ENCODE measurements around the gene ARSB. TPM values are rescaled to one million over a fixed set of nuclear protein-coding genes. Genes with fewer than 3 reads are reported as not detected.

Gene ARSB
- total RNA-seq, 1 experiment from 2014 or later: 11.4 TPM

DNA sequence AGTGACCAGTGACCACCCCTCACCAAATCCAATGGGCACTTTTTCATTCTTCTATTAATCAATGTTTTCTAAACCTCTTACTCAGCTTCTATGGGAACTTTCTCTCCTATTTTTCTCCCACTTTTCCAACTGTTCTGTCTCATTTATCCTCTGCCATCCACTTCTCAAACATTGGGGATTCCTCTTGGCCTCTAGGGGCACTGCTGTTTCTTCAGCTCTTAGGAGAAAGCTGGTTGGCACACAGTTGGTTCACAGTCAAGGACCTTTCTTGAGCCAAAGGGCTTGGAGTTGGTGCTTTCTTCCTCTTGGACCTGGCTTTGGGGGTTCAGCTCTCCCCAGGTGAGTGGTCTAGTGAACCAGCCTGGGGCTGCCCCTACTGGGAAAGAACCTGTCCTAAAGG, 224.3 kb downstream of the ARSB start:
- H4K20me1 ChIP-seq (ENCODE audit: control insufficient read depth, insufficient read depth, insufficient read length): no peaks in the 10 kb centered on the region
- H3K4ac ChIP-seq (ENCODE audit: low read depth, low read length): no peak overlapping the region
- TF ChIP-seq, protein P1, sequence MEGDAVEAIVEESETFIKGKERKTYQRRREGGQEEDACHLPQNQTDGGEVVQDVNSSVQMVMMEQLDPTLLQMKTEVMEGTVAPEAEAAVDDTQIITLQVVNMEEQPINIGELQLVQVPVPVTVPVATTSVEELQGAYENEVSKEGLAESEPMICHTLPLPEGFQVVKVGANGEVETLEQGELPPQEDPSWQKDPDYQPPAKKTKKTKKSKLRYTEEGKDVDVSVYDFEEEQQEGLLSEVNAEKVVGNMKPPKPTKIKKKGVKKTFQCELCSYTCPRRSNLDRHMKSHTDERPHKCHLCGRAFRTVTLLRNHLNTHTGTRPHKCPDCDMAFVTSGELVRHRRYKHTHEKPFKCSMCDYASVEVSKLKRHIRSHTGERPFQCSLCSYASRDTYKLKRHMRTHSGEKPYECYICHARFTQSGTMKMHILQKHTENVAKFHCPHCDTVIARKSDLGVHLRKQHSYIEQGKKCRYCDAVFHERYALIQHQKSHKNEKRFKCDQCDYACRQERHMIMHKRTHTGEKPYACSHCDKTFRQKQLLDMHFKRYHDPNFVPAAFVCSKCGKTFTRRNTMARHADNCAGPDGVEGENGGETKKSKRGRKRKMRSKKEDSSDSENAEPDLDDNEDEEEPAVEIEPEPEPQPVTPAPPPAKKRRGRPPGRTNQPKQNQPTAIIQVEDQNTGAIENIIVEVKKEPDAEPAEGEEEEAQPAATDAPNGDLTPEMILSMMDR (conservative IDR thresholded peaks at IDR 0.05): peak; percentile 60
- no peak overlapping the region for H3K27ac ChIP-seq (ENCODE audit: insufficient read length, low read depth, low read length)
- no peaks in the 10 kb centered on the region for H3K79me2 ChIP-seq (ENCODE audit: insufficient read depth, low read length)
- no peaks in the 10 kb centered on the region; a peak in 1 of 5 replicates for H3K9me3 Mint-ChIP-seq
- no peak overlapping the region for H4K91ac ChIP-seq (ENCODE audit: insufficient read length, low read depth, low read length)
- peaks cover 3% of the 10 kb centered on the region for H3K27me3 Mint-ChIP-seq (ENCODE audit: low read depth)
- H2BK20ac ChIP-seq (ENCODE audit: low read depth, low read length, poor library complexity, severe bottlenecking): no peak overlapping the region
- H3K27me3 ChIP-seq (ENCODE audit: insufficient read depth, low read length): no peaks in the 10 kb centered on the region
- no peak overlapping the region for H3K27ac Mint-ChIP-seq
- no peaks in the 10 kb centered on the region; the same call in 1 of the 2 replicates for H3K4me1 ChIP-seq (ENCODE audit: insufficient read depth, low read length)
- no peak overlapping the region for H2BK15ac ChIP-seq (ENCODE audit: low read depth, low read length)
- H2BK120ac ChIP-seq (ENCODE audit: low read depth, low read length, poor library complexity, severe bottlenecking): no peak overlapping the region
- no peak overlapping the region for H3K14ac ChIP-seq (ENCODE audit: insufficient read depth, low read length)
- no peak overlapping the region for H3K9ac ChIP-seq (ENCODE audit: extremely low read depth, insufficient read length, low read length)
- H3K56ac ChIP-seq (ENCODE audit: insufficient read length, low read depth, low read length): no peak overlapping the region
- H3K23ac ChIP-seq (ENCODE audit: insufficient read length, low read depth, low read length): no peak overlapping the region
- H4K8ac ChIP-seq (replicated peaks; ENCODE audit: insufficient read length, low read depth, low read length): no peak overlapping the region
- no peaks in the 10 kb centered on the region for H3K23me2 ChIP-seq (ENCODE audit: insufficient read length, low read depth, low read length, poor library complexity, severe bottlenecking)
- H2AFZ ChIP-seq (ENCODE audit: low read length): no peak overlapping the region
- H3K4me1 Mint-ChIP-seq: peaks cover 3 to 8% of the 10 kb centered on the region in 2 experiments; a peak in 1 of 4 replicates
- no peaks in the 10 kb centered on the region for H3K9me3 ChIP-seq (ENCODE audit: control insufficient read depth, low read depth, low read length)
- H3K18ac ChIP-seq (ENCODE audit: insufficient read length, low read depth, low read length): no peak overlapping the region
- no peak overlapping the region for H2AK5ac ChIP-seq (ENCODE audit: insufficient read length, low read length)
- H4K5ac ChIP-seq (ENCODE audit: insufficient read length, low read depth, low read length): no peak overlapping the region
- peaks cover 0 to 4% (median 0%) of the 10 kb centered on the region in 3 experiments; a peak in 2 of 7 replicates for H3K36me3 Mint-ChIP-seq (ENCODE audit: insufficient read depth in 1 of 3, low read depth in 3 of 3)
- H2BK5ac ChIP-seq (ENCODE audit: insufficient read length, low read length): no peak overlapping the region
- no peak overlapping the region for H3K4me3 Mint-ChIP-seq
- DNase-seq: no peak
- no peaks in the 10 kb centered on the region for H3K79me1 ChIP-seq (ENCODE audit: insufficient read depth, low read depth, low read length, poor library complexity, severe bottlenecking)
- H3K4me2 ChIP-seq (ENCODE audit: insufficient read depth, insufficient read length, low read length): no peak overlapping the region
- no peak overlapping the region for H2BK12ac ChIP-seq (ENCODE audit: insufficient read length, low read depth, low read length)
- H3T11ph ChIP-seq (ENCODE audit: low read length): no peak overlapping the region

Measured in H9 (cell line).